Retinal pigment epithelial cell (primary cell): ENCODE measurements around the gene SRP19.

Source experiments
- DNase-seq: peaks from one replicate; pipeline ENCODE4 v3.0.0-alpha.2; 2010; ENCODE audit warnings: low read depth
- H3K4me3 ChIP-seq: 2 replicates; pipeline ENCODE4 v1.5.1; 2011; ENCODE audit warnings: mild to moderate bottlenecking, low read length, control low read depth, moderate library complexity
- TF ChIP-seq, protein P1 (sequence below): conservative IDR thresholded peaks from 2 replicates; pipeline ENCODE4 v1.5.1; 2011; ENCODE audit warnings: low read depth, low read length, control low read depth, inconsistent platforms

Gene SRP19

DNA sequence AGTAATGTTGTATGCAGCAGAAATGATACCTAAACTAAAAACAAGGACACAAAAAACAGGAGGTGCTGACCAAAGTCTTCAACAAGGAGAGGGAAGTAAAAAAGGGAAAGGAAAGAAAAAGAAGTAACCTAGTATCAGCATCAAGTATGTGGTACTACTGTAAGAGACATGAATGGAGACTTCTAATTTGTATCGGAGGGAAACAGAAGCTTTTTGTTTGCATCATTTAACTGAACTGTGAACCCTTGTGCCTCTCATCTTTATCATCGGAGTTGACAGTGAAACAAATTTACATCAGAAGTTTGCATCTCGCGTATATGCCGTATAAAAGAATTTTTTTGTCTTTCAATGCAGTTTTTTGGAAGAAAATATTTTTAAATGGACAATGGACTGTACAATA, 6.3 kb downstream of the SRP19 start:
- TF ChIP-seq, protein P1, sequence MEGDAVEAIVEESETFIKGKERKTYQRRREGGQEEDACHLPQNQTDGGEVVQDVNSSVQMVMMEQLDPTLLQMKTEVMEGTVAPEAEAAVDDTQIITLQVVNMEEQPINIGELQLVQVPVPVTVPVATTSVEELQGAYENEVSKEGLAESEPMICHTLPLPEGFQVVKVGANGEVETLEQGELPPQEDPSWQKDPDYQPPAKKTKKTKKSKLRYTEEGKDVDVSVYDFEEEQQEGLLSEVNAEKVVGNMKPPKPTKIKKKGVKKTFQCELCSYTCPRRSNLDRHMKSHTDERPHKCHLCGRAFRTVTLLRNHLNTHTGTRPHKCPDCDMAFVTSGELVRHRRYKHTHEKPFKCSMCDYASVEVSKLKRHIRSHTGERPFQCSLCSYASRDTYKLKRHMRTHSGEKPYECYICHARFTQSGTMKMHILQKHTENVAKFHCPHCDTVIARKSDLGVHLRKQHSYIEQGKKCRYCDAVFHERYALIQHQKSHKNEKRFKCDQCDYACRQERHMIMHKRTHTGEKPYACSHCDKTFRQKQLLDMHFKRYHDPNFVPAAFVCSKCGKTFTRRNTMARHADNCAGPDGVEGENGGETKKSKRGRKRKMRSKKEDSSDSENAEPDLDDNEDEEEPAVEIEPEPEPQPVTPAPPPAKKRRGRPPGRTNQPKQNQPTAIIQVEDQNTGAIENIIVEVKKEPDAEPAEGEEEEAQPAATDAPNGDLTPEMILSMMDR = no peak
- no peak overlapping the region for H3K4me3 ChIP-seq
- DNase-seq = no peak

DNA sequence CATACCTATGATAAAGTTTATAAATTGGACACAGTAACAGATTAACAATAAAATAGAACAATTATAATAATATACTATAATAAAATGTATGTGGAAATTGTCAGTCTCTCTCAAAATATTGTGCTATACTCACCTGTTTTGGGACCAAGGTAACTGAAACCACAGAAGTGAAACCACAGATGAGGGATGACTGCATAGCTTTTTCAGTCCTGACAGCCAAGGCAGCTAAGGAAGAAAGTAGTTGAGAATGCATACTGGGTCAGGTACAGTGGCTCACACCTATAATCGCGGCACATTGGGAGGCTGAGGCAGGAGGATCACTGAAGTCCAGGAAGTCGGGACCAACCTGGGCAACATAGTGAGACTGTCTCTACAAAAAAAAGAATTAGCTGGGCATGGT, 8.9 kb downstream of the SRP19 start:
- H3K4me3 ChIP-seq = no peak overlapping the region
- TF ChIP-seq, protein P1 = no peak
- DNase-seq = no peak

DNA sequence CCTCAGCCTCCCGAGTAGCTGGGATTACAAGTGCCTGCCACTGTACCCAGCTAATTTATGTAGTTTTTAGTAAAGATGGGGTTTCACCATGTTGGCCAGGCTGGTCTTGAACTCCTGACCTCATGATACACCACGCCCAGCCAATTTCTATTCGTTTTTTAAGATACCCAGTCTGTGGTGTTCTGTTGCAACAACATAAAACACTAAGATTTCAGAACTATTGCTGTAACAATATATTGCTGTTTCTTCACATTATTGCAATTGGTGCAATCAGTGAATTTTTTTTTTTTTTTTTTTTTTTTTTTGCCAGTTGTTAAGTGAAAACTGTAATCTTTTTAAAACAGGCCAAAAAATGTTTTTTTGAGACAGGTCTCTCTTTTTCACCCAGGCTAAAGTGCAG, 9.9 kb downstream of the SRP19 start:
- no peak overlapping the region for H3K4me3 ChIP-seq

DNA sequence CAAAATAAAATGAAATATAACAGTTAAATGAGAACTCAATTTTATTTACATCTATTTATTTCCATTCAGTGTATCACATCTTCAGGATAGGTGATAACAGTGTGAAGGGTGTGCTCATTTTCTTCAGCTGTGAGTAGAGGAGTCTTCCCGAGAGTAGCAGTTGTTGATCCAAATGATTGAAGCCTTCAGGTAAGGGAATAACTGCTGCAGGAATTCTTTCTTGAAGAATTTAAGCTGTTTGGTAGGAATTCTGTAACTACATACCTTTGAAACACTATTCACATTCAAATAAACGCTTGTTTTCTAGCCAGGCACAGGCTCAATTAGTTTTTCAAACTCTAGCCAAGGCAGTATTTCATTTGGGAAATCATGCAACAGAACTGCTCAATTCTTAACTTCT, 15.3 kb downstream of the SRP19 start:
- TF ChIP-seq, protein P1 = no peak
- DNase-seq = no peak
- H3K4me3 ChIP-seq = no peak overlapping the region

More for the DNA sequence above, 9.9 kb downstream of the SRP19 start:
- TF ChIP-seq, protein P1 = no peak
- DNase-seq = no peak

DNA sequence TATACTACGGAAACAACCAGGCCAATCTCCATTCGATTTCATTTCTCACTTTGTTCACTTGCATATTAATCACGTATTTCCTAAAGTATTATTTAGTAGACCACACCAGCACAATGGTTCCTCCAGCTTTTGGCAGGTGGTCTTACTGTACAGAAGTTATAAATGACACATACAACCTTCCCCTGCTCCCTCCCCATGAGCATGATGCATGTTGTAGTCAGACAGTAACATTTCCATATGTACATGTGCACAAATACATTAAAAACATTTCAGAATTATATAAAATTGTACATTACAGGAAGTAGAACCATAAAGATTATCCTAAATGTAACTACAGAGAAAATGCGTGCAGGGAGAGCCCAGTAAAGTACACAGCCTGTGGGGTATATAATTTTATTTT, 17.0 kb downstream of the SRP19 start:
- no peak overlapping the region for H3K4me3 ChIP-seq
- TF ChIP-seq, protein P1 = no peak
- DNase-seq = no peak

DNA sequence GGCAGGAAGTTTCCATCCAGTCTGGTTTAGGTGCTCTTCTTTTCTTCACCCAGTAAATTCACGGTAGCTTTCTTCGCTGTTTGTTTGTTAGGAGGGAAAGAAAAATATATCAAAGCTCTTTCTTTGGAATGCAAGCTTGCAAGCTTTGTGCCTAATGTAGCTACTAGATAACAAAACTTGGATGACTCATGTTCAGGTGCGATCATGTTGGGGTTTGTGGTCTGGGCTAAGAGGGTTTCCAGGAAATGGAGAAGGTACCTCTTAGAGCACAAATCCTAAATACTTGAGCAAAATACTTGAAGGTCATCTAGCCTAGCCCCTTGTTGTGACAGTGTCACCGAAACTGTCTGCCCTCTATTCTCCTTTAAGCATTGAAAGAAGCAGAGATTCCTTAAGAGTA, 17.7 kb downstream of the SRP19 start:
- DNase-seq = no peak
- H3K4me3 ChIP-seq = no peak overlapping the region
- TF ChIP-seq, protein P1 = no peak

DNA sequence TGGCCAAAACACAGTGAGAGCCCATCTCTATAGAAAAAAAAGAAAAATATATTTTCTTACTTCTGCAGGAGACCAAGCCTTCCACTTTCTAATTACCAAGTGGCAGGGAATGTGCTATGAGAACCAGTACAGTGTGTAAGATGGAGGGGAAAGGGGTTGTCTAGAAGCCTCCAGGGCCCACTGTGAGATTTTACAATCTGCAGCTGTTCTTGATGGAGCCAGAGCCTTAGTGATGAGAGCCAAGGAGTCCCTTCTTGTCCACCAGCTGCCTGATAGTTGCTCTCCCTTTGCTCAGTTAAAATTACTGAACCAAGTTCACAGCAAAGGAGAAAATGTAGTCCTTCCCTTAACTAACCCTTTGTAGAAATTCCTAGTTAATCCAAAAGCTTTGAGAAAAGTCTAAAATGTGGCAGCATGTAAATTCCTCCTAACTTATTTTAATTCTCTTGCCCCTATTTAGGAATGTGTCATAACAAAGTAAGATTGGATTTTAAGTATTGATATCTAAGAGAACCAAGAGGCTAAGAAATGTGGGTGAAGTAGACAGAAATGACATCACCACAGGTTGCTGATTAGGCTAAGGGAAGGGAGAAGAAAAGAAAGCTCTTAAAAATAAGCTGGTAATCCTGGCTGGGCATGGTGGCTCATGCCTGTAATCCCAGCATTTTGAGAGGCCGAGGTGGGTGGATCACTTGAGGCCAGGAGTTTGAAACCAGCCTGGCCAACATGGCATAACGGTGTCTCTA, 19.3 kb downstream of the SRP19 start:
- TF ChIP-seq, protein P1 = no peak
- no peak overlapping the region for H3K4me3 ChIP-seq
- DNase-seq = no peak
